Transverse colon (tissue), 4 donors: Measurements from ENCODE around the gene TRIM44. TPM values are rescaled to one million over a fixed set of nuclear protein-coding genes. Genes with fewer than 3 reads are reported as not detected.

Experiments used
- DNase-seq: peaks from one replicate; pipeline ENCODE4 v3.0.0-alpha.2; 2019
- H3K27ac ChIP-seq, 4 donors: fragments of 200-600 bp; sonication (generic); 2 replicates each; pipeline ENCODE4 v1.5.1; 2016 to 2018; ENCODE audit warnings: inconsistent platforms in 4 of 4
- H3K27me3 ChIP-seq: fragments of 200-600 bp; sonication (generic); 2 replicates; pipeline ENCODE4 v1.5.1; 2017; ENCODE audit warnings: inconsistent platforms
- H3K36me3 ChIP-seq, 4 donors: fragments of 200-600 bp; sonication (generic); 2 replicates each; pipeline ENCODE4 v1.5.1; 2017 to 2019; ENCODE audit warnings: inconsistent platforms in 4 of 4
- H3K4me1 ChIP-seq, 4 donors: fragments of 200-600 bp; sonication (generic); 2 replicates each; pipeline ENCODE4 v1.5.1; 2017 to 2020; ENCODE audit warnings: inconsistent platforms in 4 of 4
- H3K4me3 ChIP-seq, 4 donors: fragments of 200-600 bp; sonication (generic); 1 replicate in 1 of 4; 2 replicates in 3 of 4; pipeline versions ENCODE4 v1.5.1 to v1.6.1; 2017 to 2019; ENCODE audit warnings: inconsistent platforms in 4 of 4
- H3K9me3 ChIP-seq, 2 donors: fragments of 200-600 bp; sonication (generic); 2 replicates each; pipeline ENCODE4 v1.5.1; 2017 to 2019; ENCODE audit warnings: inconsistent platforms in 2 of 2
- EP300 ChIP-seq: sonication (generic); formaldehyde crosslinking; IDR thresholded peaks from one replicate; pipeline ENCODE4 v1.6.1; 2017; ENCODE audit warnings: antibody characterized with exemption, low read depth
- POLR2A ChIP-seq: fragments of 450-650 bp; IDR thresholded peaks from one replicate; pipeline ENCODE4 v1.6.1; 2016; ENCODE audit warnings: antibody characterized with exemption, mild to moderate bottlenecking, moderate library complexity
- POLR2AphosphoS5 ChIP-seq, 3 donors: sonication (generic); formaldehyde crosslinking; IDR thresholded peaks; one replicate each; pipeline ENCODE4 v1.6.1; 2016; ENCODE audit warnings: antibody characterized with exemption in 3 of 3
- WGBS, 2 donors: methylation state at CpG; one replicate each; pipeline ENCODE4 v1.1.5; 2018; ENCODE audit warnings: low coverage in 1 of 2; 5-methylcytosine and 5-hydroxymethylcytosine counted together
- in situ Hi-C, 4 donors: fragments of 200-750 bp; cut with MboI; loops; one replicate each; pipeline versions ENCODE4 v1.15.0 to v1.15.1; 2017; ENCODE audit warnings: low sequenced_read_pairs in 3 of 4, low pct_ligation_motif_present in 1 of 4, low pct_unique_long_range_greater_than_20kb in 1 of 4
- intact Hi-C: fragments of 100-400 bp; cut with DNase I; formaldehyde crosslinking; loops from one replicate; pipeline ENCODE4 v1.15.1; 2023; ENCODE audit warnings: low total_unique reads
- total RNA-seq, 4 donors: library from RNA; depleted of rRNA; stranded (reverse); fragments of >200 nt; gene quantifications; one replicate each; pipeline ENCODE4 v1.1.0, GENCODE V29; 2016
- TF ChIP-seq, protein P1 (sequence below), 5 experiments: fragments of 200-600 bp in 3 of 5; fragments of 450-650 bp in 2 of 5; sonication (generic) in 3 of 5; IDR thresholded peaks; 1 replicate in 2 of 5; 2 replicates in 3 of 5; pipeline ENCODE4 v1.5.1; 2016 to 2017; ENCODE audit warnings: antibody characterized with exemption in 5 of 5, inconsistent platforms in 3 of 5, mild to moderate bottlenecking in 2 of 5, moderate library complexity in 1 of 5

Gene TRIM44
- total RNA-seq, 4 donors from 2014 or later: 17.9 to 93.9 (median 37.5) TPM

DNA sequence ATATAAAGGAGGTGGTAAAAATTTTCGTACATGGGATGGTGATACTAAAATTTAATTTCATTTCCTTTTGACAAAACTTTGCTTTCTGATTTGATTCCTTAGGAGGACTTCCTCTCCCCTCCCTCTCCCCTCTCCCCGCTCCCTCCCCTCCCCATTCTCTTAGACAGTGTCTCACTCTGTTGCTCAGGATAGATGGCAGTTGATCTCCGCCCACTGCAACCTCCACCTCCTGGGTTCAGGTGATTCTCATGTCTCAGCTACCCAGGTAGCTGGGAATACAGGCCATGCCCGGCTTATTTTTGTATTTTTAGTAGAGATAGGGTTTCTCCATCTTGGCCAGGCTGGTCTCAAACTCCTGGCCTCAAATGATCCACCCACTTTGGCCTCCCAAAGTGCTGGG lies 15.9 kb downstream of the TRIM44 start:
- intact Hi-C loops: no loop called here
- WGBS, 2 donors: 87 to 94% methylated on average over 3 to 4 of the region's 4 CpGs
- peaks cover 16 to 36% (median 26%) of the 10 kb centered on the region in 4 donors for H3K4me1 ChIP-seq

DNA sequence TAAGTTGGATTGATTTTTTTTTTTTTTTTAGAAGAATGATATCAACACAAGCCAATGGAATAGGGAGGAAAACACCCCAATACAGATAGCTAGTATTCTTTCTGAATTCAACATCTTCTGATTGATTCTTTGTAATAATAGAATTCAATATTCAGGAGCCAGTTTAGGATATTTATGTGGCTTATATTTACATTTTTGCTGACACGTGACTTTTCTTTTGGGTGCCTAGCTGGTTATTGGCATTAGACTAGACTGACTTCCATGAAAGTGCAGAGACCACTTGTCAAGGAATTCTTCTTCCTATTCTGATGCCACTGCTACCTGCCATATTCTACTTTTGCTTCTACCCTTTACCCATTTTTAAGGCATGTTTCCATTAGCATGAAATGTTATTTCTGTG lies 16.4 kb downstream of the TRIM44 start:
- Histone ChIP-seq H3K9me3 (no peaks in the 10 kb centered on the region), H3K36me3 (no peaks in the 10 kb centered on the region), H3K4me3 (no peak overlapping the region), H3K27ac (no peak overlapping the region), H3K27me3 (no peaks in the 10 kb centered on the region), H3K4me1 (peaks cover 18 to 41% (median 26%) of the 10 kb centered on the region in 4 donors)
- DNase-seq: no peak
- intact Hi-C loops (no loop called here), in situ Hi-C loops (no loop called here)
- WGBS, 2 donors: 97 to 100% methylated on average over 1 of the region's 1 CpG
- TF ChIP-seq EP300: no peak
- TF ChIP-seq POLR2AphosphoS5 (IDR thresholded peaks at IDR 0.05): no peak
- TF ChIP-seq, protein P1, sequence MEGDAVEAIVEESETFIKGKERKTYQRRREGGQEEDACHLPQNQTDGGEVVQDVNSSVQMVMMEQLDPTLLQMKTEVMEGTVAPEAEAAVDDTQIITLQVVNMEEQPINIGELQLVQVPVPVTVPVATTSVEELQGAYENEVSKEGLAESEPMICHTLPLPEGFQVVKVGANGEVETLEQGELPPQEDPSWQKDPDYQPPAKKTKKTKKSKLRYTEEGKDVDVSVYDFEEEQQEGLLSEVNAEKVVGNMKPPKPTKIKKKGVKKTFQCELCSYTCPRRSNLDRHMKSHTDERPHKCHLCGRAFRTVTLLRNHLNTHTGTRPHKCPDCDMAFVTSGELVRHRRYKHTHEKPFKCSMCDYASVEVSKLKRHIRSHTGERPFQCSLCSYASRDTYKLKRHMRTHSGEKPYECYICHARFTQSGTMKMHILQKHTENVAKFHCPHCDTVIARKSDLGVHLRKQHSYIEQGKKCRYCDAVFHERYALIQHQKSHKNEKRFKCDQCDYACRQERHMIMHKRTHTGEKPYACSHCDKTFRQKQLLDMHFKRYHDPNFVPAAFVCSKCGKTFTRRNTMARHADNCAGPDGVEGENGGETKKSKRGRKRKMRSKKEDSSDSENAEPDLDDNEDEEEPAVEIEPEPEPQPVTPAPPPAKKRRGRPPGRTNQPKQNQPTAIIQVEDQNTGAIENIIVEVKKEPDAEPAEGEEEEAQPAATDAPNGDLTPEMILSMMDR (IDR thresholded peaks at IDR 0.05): no peak
- no peak for TF ChIP-seq POLR2A

More for the DNA sequence above, 15.9 kb downstream of the TRIM44 start:
- Histone ChIP-seq H3K27ac (no peak overlapping the region), H3K36me3 (no peaks in the 10 kb centered on the region), H3K4me3 (no peak overlapping the region), H3K9me3 (no peaks in the 10 kb centered on the region), H3K27me3 (no peaks in the 10 kb centered on the region)
- no peak for TF ChIP-seq EP300
- no peak for TF ChIP-seq POLR2A
- no peak for TF ChIP-seq POLR2AphosphoS5 (IDR thresholded peaks at IDR 0.05)
- TF ChIP-seq, protein P1 (IDR thresholded peaks at IDR 0.05): no peak
- in situ Hi-C loops: no loop called here
- DNase-seq: no peak

DNA sequence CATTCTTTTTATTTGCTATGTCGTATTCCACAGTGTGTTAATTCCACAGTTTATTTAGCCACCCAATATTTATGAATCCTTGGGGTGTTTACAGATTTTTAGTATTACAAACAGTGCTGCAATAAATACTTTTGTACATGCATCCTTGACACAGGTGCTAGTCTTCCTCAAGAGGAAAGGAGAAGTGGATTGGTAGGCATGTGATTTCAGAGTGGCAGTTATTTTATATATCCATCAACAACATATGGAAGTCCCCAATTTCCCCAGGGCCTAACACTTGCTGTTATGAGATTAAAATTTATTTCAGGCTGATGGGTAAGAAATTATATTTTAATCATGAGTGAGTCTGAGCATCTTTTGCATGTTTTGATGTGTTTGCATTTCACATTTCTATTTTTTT lies 17.9 kb downstream of the TRIM44 start:
- no peaks in the 10 kb centered on the region for H3K9me3 ChIP-seq
- no peak overlapping the region for H3K4me3 ChIP-seq
- peaks cover 18 to 37% (median 25%) of the 10 kb centered on the region in 4 donors for H3K4me1 ChIP-seq
- H3K36me3 ChIP-seq: peaks cover 0 to 3% (median 0%) of the 10 kb centered on the region in 4 donors
- intact Hi-C loops (no loop called here), in situ Hi-C loops (no loop called here)
- H3K27ac ChIP-seq: no peak overlapping the region
- no peak for TF ChIP-seq EP300
- no peak for TF ChIP-seq POLR2A
- no peak for TF ChIP-seq POLR2AphosphoS5 (IDR thresholded peaks at IDR 0.05)
- TF ChIP-seq, protein P1 (IDR thresholded peaks at IDR 0.05): no peak
- 67 to 89% methylated on average over 1 of the region's 1 CpG for WGBS, 2 donors
- DNase-seq: no peak
- no peaks in the 10 kb centered on the region for H3K27me3 ChIP-seq

DNA sequence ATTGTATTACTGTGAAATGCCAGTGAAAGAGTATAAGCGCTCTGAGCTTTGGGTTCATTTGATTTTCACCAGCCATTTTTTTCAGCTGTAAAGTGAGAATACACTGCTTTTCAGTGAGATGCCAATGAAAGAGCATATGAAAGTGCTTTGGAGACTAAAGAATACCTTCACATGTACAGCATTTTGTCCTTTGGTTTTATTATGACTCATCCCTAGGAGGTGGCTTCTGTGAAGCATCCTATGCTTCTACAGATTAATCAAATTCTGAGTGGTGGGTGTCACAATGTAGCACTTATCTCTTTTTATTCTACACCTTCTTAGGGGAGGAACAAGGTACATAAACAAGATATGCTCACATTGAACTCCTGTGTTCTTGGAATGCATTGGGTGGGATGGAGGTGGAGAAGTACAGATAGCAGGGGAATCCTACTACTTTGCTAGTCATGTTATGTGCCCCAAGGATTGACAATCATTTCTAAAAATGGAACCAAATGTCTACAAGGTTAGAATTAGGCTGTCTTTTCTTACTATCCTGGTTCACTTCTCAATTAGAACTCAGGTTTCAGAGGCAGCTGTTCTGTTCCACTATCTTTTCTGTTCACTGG lies 18.7 kb downstream of the TRIM44 start:
- TF ChIP-seq POLR2A (no peak), EP300 (no peak), POLR2AphosphoS5 (IDR thresholded peaks at IDR 0.05) (no peak)
- TF ChIP-seq, protein P1 (IDR thresholded peaks at IDR 0.05): no peak
- H3K4me3 ChIP-seq: no peak overlapping the region
- 97 to 100% methylated on average over 1 of the region's 1 CpG for WGBS, 2 donors
- peaks cover 15 to 30% (median 21%) of the 10 kb centered on the region in 4 donors for H3K4me1 ChIP-seq
- no peaks in the 10 kb centered on the region for H3K27me3 ChIP-seq
- no peak for DNase-seq
- H3K36me3 ChIP-seq: peaks cover 0 to 8% (median 2%) of the 10 kb centered on the region in 4 donors
- in situ Hi-C loops: no loop called here
- no peaks in the 10 kb centered on the region for H3K9me3 ChIP-seq
- no peak overlapping the region for H3K27ac ChIP-seq
- intact Hi-C loops: no loop called here
